HL-60/S4 treated with phorbol 12-myristate 13-acetate at 8.2 ng/mL for 4 days and 3 days (cell line): ENCODE measurements around the gene RERE.

Experiments used
- in situ Hi-C: fragments of 300-500 bp; cut with MboI; formaldehyde crosslinking; loops from 2 replicates; pipeline ENCODE4 v1.15.0; 2022; ENCODE audit warnings: low sequenced_read_pairs

The RERE gene

DNA sequence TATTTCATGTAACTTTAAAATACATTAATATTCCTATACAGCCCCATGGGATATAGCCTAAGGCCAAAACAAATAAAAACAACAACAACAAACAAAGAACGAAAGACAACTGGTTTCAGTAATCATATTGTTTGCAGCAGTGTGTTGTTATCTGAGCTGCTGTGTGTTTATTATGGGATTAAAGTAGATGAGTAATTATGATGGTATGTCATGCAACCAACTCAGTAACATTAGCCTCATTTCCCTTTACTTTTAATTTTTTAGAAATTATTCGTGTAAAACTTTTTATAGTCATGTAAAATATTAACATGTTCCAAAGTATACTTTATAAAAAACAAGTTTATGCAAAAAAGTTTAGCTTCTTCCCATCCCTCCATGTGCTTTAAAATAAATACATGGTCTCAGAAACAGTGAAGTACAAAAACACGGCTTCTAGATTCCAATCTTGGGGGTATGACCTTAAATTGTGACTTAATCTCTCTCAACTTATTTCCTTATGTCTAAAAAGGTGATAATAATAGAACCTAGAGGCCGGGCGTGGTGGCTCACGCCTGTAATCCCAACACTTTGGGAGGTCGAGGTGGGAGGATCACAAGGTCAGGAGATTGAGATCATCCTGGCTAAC lies 323.4 kb downstream of the RERE start:
- in situ Hi-C loops: no loop called here

GRCh38 chr1:8487249-8487648 lies 330.2 kb downstream of the RERE start:
- in situ Hi-C loops: no loop called here

GRCh38 chr1:8486047-8486446 lies 331.4 kb downstream of the RERE start:
- in situ Hi-C loops: no loop called here

GRCh38 chr1:8483586-8483985 lies 333.9 kb downstream of the RERE start:
- in situ Hi-C loops: no loop called here

DNA sequence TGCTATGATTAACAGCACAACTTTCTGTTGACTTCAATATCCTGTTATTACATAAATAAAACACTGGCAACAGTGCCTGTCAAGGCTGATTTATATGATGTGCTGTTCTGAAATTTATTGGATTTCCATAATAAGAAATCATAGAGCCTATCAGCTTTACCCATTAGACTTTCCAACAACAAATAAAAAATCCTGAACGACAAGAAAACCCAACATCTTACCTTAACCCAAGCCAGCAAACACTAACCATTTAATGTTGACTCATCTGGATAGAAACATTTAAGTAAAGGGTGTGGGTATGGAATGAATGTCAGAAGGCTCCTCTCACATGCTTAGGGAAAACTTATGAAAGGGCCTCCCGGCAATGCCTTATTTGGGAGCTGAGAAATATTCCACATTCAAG lies 334.5 kb downstream of the RERE start:
- in situ Hi-C loops: no loop called here

DNA sequence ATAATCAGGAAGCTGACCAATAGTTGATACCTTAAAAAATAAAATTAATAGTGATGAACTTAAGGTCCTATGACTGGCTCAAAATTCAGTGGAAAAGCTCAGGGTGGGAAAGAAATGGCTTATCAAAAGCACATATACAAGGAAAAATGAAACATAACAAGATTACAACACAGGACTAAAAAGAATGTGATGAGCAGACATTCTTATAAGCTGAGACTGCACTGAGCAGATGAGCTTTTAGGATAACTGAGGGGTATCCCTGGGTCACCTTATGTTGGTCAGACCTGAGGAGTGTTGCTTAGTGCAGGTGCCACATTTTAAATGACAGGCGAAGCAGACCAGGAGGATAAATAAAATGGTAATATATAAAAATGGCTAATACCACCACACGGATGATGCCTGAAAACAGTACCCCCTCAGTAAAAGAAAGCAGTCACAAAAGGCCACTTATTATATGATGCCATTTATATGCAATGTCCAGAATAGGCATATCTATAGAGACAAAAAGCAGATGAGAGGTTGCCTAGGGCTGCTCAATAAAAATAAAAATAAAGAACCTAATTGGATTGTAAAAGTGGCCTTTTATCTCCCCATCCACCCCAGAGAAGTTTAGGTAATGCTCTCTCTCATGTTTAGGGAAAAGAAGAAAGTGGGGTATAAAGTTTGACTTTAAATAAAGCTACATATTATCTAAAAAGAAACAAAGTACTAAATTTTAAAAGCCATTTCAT lies 335.6 kb downstream of the RERE start:
- in situ Hi-C loops: no loop called here

- in situ Hi-C loops: no loop called here
Observed at GRCh38 chr1:8478566-8478965, 338.9 kb downstream of the RERE start.

GRCh38 chr1:8477983-8478362 lies 339.5 kb downstream of the RERE start:
- in situ Hi-C loops: no loop called here

DNA sequence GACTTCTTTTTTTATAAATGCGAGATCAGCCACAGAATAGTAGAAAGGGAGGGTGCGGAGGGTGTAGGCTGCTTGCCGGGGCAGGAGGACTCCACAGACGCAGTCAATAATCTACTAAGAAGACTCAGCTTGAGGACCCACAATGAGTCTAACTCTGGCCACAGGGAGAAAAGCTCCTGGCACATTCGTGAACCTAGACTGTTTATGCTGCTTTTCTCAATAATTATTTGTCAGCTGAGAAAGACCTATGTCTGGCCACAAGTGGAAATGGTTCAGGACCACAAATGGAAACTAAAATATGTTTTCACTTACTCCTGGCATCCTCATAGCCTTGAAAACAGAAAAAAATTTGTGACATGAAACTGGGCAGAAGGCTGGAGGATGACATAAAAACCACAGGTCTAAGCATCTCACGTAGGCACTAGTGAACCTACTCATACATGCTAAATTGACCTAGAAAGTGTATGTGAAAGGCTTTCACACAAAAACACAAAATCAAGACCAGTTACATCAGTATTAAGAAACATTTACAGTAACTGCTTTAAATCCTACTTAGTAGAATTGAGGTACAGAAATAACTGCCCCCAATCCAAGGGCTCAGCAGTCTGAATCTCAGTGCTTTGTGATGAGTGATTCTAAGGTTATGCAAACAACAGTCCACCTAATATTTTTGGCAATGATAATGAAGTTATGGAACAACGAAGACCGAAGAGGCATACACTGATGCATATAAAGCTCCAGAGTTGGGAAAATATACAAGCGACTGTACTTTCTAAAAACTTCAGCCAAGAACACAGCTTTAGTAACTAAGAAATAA lies 340.1 kb downstream of the RERE start:
- in situ Hi-C loops: no loop called here

GRCh38 chr1:8476006-8476405 lies 341.4 kb downstream of the RERE start:
- in situ Hi-C loops: no loop called here

- in situ Hi-C loops: no loop called here
Observed at GRCh38 chr1:8474369-8474768, 343.1 kb downstream of the RERE start.

- in situ Hi-C loops: no loop called here
Observed at GRCh38 chr1:8473891-8474300, 343.5 kb downstream of the RERE start.

- in situ Hi-C loops: no loop called here
Observed at GRCh38 chr1:8473121-8473875, 344.1 kb downstream of the RERE start.

DNA sequence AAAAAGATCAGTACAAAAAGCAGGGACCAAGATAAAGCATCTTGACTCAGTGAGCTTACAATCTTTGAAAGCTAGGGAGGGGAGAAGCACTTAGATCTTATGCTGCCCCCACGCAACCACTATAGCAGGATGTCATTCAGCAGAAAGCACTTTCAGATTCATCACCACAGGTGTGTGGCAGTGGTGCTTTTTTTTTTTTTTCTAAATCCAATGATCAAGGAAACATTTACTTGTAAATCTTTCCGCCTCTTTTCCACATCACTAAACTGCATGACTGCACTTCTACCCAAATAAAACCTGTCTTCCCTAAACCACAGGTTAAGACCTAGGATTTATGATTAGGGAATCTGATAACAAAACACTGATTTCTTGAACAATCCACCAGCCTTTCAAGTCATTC lies 344.8 kb downstream of the RERE start:
- in situ Hi-C loops: no loop called here

- in situ Hi-C loops: no loop called here
Observed at GRCh38 chr1:8471451-8471850, 346.0 kb downstream of the RERE start.

DNA sequence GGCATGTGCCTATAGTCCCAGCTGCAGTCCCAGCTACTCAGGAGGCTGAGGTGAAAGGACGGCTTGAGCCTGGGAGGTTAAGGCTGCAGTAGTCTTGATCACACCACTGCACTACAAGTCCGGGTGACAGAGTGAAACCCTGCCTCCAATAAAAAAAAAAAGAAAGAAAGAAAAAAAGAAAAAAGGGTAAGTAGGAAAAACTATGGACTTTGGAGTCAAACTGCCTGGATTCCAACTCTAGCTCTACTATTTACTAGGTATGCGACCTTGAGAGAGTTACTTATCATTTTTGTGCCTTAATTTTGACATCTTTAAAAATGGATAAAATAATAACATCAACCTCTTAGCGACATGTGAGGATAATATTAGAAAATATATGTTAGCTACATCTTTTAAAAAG lies 348.7 kb downstream of the RERE start:
- in situ Hi-C loops: no loop called here

GRCh38 chr1:8467308-8467707 lies 350.1 kb downstream of the RERE start:
- in situ Hi-C loops: no loop called here

DNA sequence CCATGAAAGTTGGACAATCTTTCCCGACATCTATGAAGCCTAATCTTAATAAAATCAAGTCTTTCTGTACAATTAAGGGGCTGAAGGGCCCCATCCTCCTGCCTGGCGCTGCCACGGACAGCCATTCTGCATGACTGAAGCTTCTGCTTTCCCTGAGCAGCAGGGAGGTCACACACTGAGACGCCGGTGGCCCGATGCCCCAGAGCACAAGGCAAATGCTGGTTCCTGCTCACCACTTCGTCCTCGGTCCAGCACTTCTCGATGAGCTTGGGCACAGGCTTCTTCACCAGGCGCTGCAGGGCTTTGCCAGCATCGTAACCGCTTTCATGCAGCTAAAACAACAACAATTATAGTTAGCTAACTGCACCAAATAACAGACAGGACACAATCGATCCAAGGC lies 351.7 kb downstream of the RERE start:
- in situ Hi-C loops: no loop called here

GRCh38 chr1:8465013-8465412 lies 352.4 kb downstream of the RERE start:
- in situ Hi-C loops: no loop called here

GRCh38 chr1:8464377-8464776 lies 353.1 kb downstream of the RERE start:
- in situ Hi-C loops: no loop called here
